ENCODE data around the gene UBN2.
"Not testable (repeated sequence)": the region's sequence is repeated elsewhere in the genome, so short reads cannot be mapped to it uniquely, and the experiment has no call there.

UBN2 gene

GRCh38 chr7:139299296-139299695 lies 68.3 kb downstream of the UBN2 start:
- TF ChIP-seq, protein P1, sequence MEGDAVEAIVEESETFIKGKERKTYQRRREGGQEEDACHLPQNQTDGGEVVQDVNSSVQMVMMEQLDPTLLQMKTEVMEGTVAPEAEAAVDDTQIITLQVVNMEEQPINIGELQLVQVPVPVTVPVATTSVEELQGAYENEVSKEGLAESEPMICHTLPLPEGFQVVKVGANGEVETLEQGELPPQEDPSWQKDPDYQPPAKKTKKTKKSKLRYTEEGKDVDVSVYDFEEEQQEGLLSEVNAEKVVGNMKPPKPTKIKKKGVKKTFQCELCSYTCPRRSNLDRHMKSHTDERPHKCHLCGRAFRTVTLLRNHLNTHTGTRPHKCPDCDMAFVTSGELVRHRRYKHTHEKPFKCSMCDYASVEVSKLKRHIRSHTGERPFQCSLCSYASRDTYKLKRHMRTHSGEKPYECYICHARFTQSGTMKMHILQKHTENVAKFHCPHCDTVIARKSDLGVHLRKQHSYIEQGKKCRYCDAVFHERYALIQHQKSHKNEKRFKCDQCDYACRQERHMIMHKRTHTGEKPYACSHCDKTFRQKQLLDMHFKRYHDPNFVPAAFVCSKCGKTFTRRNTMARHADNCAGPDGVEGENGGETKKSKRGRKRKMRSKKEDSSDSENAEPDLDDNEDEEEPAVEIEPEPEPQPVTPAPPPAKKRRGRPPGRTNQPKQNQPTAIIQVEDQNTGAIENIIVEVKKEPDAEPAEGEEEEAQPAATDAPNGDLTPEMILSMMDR (IDR thresholded peaks at IDR 0.05), result no peak
- Histone ChIP-seq H3K79me2 (no peaks in the 10 kb centered on the region), H3K4me2 (ENCODE audit: low read length) (no peak overlapping the region), H3K4me3 (ENCODE audit: low read depth, low read length) (no peak overlapping the region), H3K36me3 (ENCODE audit: control insufficient read depth, insufficient read depth, low read length) (no peaks in the 10 kb centered on the region), H3K9me3 (ENCODE audit: control insufficient read depth, low read length) (no peaks in the 10 kb centered on the region), H3K27me3 (ENCODE audit: control insufficient read depth, insufficient read depth, low read length) (no peaks in the 10 kb centered on the region), H3K4me1 (no peaks in the 10 kb centered on the region), H2AFZ (no peak overlapping the region), H3K9ac (no peak overlapping the region), H3K27ac (no peak overlapping the region)

GRCh38 chr7:139300390-139300789 lies 69.4 kb downstream of the UBN2 start:
- Histone ChIP-seq H3K36me3 (ENCODE audit: control insufficient read depth, insufficient read depth, low read length) (no peaks in the 10 kb centered on the region), H3K79me2 (no peaks in the 10 kb centered on the region), H3K4me1 (no peaks in the 10 kb centered on the region), H3K27ac (no peak overlapping the region), H2AFZ (no peak overlapping the region), H3K9ac (no peak overlapping the region), H3K4me2 (ENCODE audit: low read length) (no peak overlapping the region), H3K4me3 (ENCODE audit: low read depth, low read length) (no peak overlapping the region), H3K27me3 (ENCODE audit: control insufficient read depth, insufficient read depth, low read length) (no peaks in the 10 kb centered on the region), H3K9me3 (ENCODE audit: control insufficient read depth, low read length) (no peaks in the 10 kb centered on the region)
- TF ChIP-seq, protein P1 (IDR thresholded peaks at IDR 0.05), result no peak

GRCh38 chr7:139304517-139304916 lies 73.5 kb downstream of the UBN2 start:
- H3K9me3 ChIP-seq (ENCODE audit: control insufficient read depth, low read length), result no peaks in the 10 kb centered on the region
- no peak overlapping the region for H3K4me2 ChIP-seq (ENCODE audit: low read length)
- no peak overlapping the region for H2AFZ ChIP-seq
- H3K27me3 ChIP-seq (ENCODE audit: control insufficient read depth, insufficient read depth, low read length), result no peaks in the 10 kb centered on the region
- H3K9ac ChIP-seq, result no peak overlapping the region
- TF ChIP-seq, protein P1 (IDR thresholded peaks at IDR 0.05), result no peak
- no peaks in the 10 kb centered on the region for H3K4me1 ChIP-seq
- H3K27ac ChIP-seq, result no peak overlapping the region
- H3K4me3 ChIP-seq (ENCODE audit: low read depth, low read length), result no peak overlapping the region
- H3K79me2 ChIP-seq, result no peaks in the 10 kb centered on the region
- no peaks in the 10 kb centered on the region for H3K36me3 ChIP-seq (ENCODE audit: control insufficient read depth, insufficient read depth, low read length)

GRCh38 chr7:139317939-139318505 lies 87.0 kb downstream of the UBN2 start:
- Histone ChIP-seq H3K4me3 (ENCODE audit: low read depth, low read length) (peak overlapping the region; percentile 20), H3K4me2 (ENCODE audit: low read length) (peak overlapping the region; percentile 71), H3K27me3 (ENCODE audit: control insufficient read depth, insufficient read depth, low read length) (no peaks in the 10 kb centered on the region), H3K9ac (no peak overlapping the region), H3K9me3 (ENCODE audit: control insufficient read depth, low read length) (no peaks in the 10 kb centered on the region), H3K79me2 (no peaks in the 10 kb centered on the region), H3K4me1 (peaks cover 17% of the 10 kb centered on the region), H3K27ac (peak overlapping the region; percentile 79), H2AFZ (peak overlapping the region; percentile 67), H3K36me3 (ENCODE audit: control insufficient read depth, insufficient read depth, low read length) (no peaks in the 10 kb centered on the region)
- TF ChIP-seq, protein P1 (IDR thresholded peaks at IDR 0.05), result no peak

- H3K9me3 ChIP-seq (ENCODE audit: control insufficient read depth, low read length), result no peaks in the 10 kb centered on the region
- peak overlapping the region; percentile 72 for H2AFZ ChIP-seq
- H3K4me2 ChIP-seq (ENCODE audit: low read length), result no peak overlapping the region
- H3K27me3 ChIP-seq (ENCODE audit: control insufficient read depth, insufficient read depth, low read length), result no peaks in the 10 kb centered on the region
- peak overlapping the region; percentile 0 for H3K27ac ChIP-seq
- H3K4me1 ChIP-seq, result peaks cover 17% of the 10 kb centered on the region
- H3K9ac ChIP-seq, result no peak overlapping the region
- TF ChIP-seq, protein P1 (IDR thresholded peaks at IDR 0.05), result peak; percentile 45
- H3K79me2 ChIP-seq, result no peaks in the 10 kb centered on the region
- H3K36me3 ChIP-seq (ENCODE audit: control insufficient read depth, insufficient read depth, low read length), result no peaks in the 10 kb centered on the region
- no peak overlapping the region for H3K4me3 ChIP-seq (ENCODE audit: low read depth, low read length)
Observed at GRCh38 chr7:139321071-139321745, 90.2 kb downstream of the UBN2 start.

DNA sequence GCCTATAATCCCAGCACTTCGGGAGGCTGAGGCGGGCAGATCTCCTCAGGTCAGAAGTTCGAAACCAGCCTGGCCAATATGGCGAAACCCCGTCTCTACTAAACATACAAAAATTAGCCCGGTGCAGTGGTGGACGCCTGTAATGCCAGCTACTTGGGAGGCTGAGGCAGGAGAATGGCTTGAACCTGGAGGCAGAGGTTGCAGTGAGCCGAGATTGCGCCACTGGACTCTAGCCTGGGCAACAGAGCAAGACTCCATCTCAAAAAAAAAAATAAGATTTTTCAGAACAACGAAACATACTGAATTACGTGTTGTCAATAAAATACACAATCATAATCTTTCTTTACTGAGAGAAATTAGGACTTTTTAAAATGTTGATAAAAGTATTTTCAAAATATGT lies 93.7 kb downstream of the UBN2 start:
- H3K79me2 ChIP-seq; H3K4me2 ChIP-seq (ENCODE audit: low read length); H3K9me3 ChIP-seq (ENCODE audit: control insufficient read depth, low read length); H3K4me3 ChIP-seq (ENCODE audit: low read depth, low read length); H2AFZ ChIP-seq; H3K27ac ChIP-seq; H3K9ac ChIP-seq; H3K27me3 ChIP-seq (ENCODE audit: control insufficient read depth, insufficient read depth, low read length); H3K36me3 ChIP-seq (ENCODE audit: control insufficient read depth, insufficient read depth, low read length): not testable (repeated sequence)
- peaks cover 13% of the 10 kb centered on the region for H3K4me1 ChIP-seq
